HCT116 (cell line): ENCODE measurements around the gene GRB2. TPM values are rescaled to one million over a fixed set of nuclear protein-coding genes. Genes with fewer than 3 reads are reported as not detected.

Source experiments
- ATAC-seq: fragments of 200-7000 bp; cut with Tn5 transposase; 2 replicates; pipeline ENCODE4 v1.9.1; 2020; ENCODE audit warnings: mild to moderate bottlenecking, moderate library complexity
- BruUV-seq: library from RNA; stranded (reverse); fragments of 400-500 nt; replicated peaks from 2 replicates; lab custom pipeline; 2021; lab: Mats Ljungman, UMichigan
- CTCF ChIA-PET: fragments of 300-600 bp; sonication (Branson Sonifier 250); formaldehyde crosslinking; loops from one replicate; lab custom pipeline; 2021; ENCODE audit warnings: antibody characterized with exemption; lab: Charles Lee
- POLR2A ChIA-PET: fragments of 300-600, 350-600 bp; sonication (Branson Sonifier 250); formaldehyde crosslinking; loops from one replicate; lab custom pipeline; 2021; ENCODE audit warnings: antibody characterized with exemption; lab: Charles Lee
- RAD21 ChIA-PET, 2 experiments: fragments of 300-600 bp; sonication (Branson Sonifier 250); formaldehyde crosslinking; loops; one replicate each; lab custom pipeline; 2023; ENCODE audit warnings: low total read pairs in 2 of 2; ENCODE audit not compliant: uncharacterized antibody in 2 of 2, unreplicated experiment in 2 of 2, low non-redundant PET in 1 of 2; lab: Charles Lee
- DNase-seq: peaks from one replicate; pipeline ENCODE4 v3.0.0-alpha.2; 2010; ENCODE audit warnings: low read depth, low spot score
- H2AFZ ChIP-seq: fragments of 200-600 bp; shearing (Covaris generic), sonication (generic); 2 replicates; pipeline ENCODE4 v1.6.1; 2017; ENCODE audit warnings: low read depth, mixed run types, mixed read lengths, antibody characterized with exemption, low read length; ENCODE audit not compliant: poor library complexity, severe bottlenecking
- H3K27ac ChIP-seq: 2 replicates; pipeline ENCODE4 v1.5.1; 2012; ENCODE audit warnings: low read depth, low read length
- H3K27me3 ChIP-seq: fragments of 200-600 bp; sonication (generic); 2 replicates; pipeline ENCODE4 v1.6.1; 2016; ENCODE audit warnings: mixed run types, low read length, mixed read lengths; ENCODE audit not compliant: insufficient read depth
- H3K36me3 ChIP-seq, 2 experiments: fragments of 200-500 bp in 1 of 2; fragments of 200-600 bp in 1 of 2; sonication (Bioruptor generic) in 1 of 2; sonication (generic) in 1 of 2; 2 replicates each; pipeline versions ENCODE4 v1.5.1 to v1.6.1; 2014 to 2016; ENCODE audit warnings: low read length in 2 of 2, inconsistent platforms in 1 of 2, mixed read lengths in 1 of 2, mixed run types in 1 of 2; ENCODE audit not compliant: insufficient read depth in 2 of 2, control insufficient read depth in 1 of 2
- H3K4me1 ChIP-seq, 2 experiments: fragments of 200-600 bp in 1 of 2; sonication (generic) in 1 of 2; 2 replicates each; pipeline versions ENCODE4 v1.5.1 to v1.6.1; 2012 to 2017; ENCODE audit warnings: low read length in 2 of 2, inconsistent platforms in 1 of 2, mild to moderate bottlenecking in 1 of 2, mixed read lengths in 1 of 2, mixed run types in 1 of 2, moderate library complexity in 1 of 2; ENCODE audit not compliant: insufficient read depth in 2 of 2, control insufficient read depth in 1 of 2
- H3K4me2 ChIP-seq: fragments of 200-600 bp; sonication (generic); 2 replicates; pipeline ENCODE4 v1.6.1; 2017; ENCODE audit warnings: mixed run types, low read length, mixed read lengths
- H3K4me3 ChIP-seq, 2 experiments: fragments of 200-600 bp in 1 of 2; sonication (generic) in 1 of 2; replicated peaks in 1 of 2; 2 replicates each; pipeline ENCODE4 v1.5.1; 2011 to 2016; ENCODE audit warnings: low read length in 2 of 2, control low read depth in 1 of 2, low read depth in 1 of 2, mild to moderate bottlenecking in 1 of 2, mixed read lengths in 1 of 2, mixed run types in 1 of 2
- H3K79me2 ChIP-seq: fragments of 200-600 bp; sonication (generic); 2 replicates; pipeline ENCODE4 v1.6.1; 2017; ENCODE audit warnings: mild to moderate bottlenecking, mixed run types, low read length, moderate library complexity, mixed read lengths; ENCODE audit not compliant: insufficient read depth
- H3K9ac ChIP-seq: fragments of 200-600 bp; sonication (generic); 2 replicates; pipeline ENCODE4 v1.6.1; 2016; ENCODE audit warnings: low read length, mixed read lengths
- H3K9me2 ChIP-seq: fragments of 200-600 bp; sonication (generic), shearing (Covaris generic); 2 replicates; pipeline ENCODE4 v1.6.1; 2017; ENCODE audit warnings: mixed run types, mild to moderate bottlenecking, moderate library complexity; ENCODE audit not compliant: insufficient read depth
- H3K9me3 ChIP-seq, 2 experiments: fragments of 200-500 bp in 1 of 2; fragments of 200-600 bp in 1 of 2; sonication (Bioruptor generic) in 1 of 2; sonication (generic) in 1 of 2; 2 replicates each; pipeline ENCODE4 v1.6.1; 2014 to 2017; ENCODE audit warnings: low read length in 2 of 2, mixed read lengths in 2 of 2, inconsistent platforms in 1 of 2, low read depth in 1 of 2, mild to moderate bottlenecking in 1 of 2, mixed run types in 1 of 2, moderate library complexity in 1 of 2; ENCODE audit not compliant: control insufficient read depth in 1 of 2, insufficient read depth in 1 of 2
- H4K20me1 ChIP-seq: fragments of 200-600 bp; sonication (generic), shearing (Covaris generic); 2 replicates; pipeline ENCODE4 v1.6.1; 2017; ENCODE audit warnings: mixed run types, mild to moderate bottlenecking, moderate library complexity; ENCODE audit not compliant: insufficient read depth
- CEBPB ChIP-seq: IDR thresholded peaks from 2 replicates; pipeline ENCODE4 v1.6.1; 2012; ENCODE audit warnings: low read depth
- EGR1 ChIP-seq: IDR thresholded peaks from 2 replicates; pipeline ENCODE4 v1.6.1; 2012; ENCODE audit warnings: low read depth
- ELF1 ChIP-seq: IDR thresholded peaks from 2 replicates; pipeline ENCODE4 v1.6.1; 2012; ENCODE audit warnings: low read depth, borderline replicate concordance
- EZH2 ChIP-seq: fragments of 200-600 bp; sonication (generic); IDR thresholded peaks from 2 replicates; pipeline ENCODE4 v1.6.1; 2017; ENCODE audit warnings: antibody characterized with exemption, mixed run types
- JUND ChIP-seq: IDR thresholded peaks from 2 replicates; pipeline ENCODE4 v1.6.1; 2012
- POLR2A ChIP-seq: IDR thresholded peaks from 2 replicates; pipeline ENCODE4 v1.7.0; 2011; ENCODE audit warnings: borderline replicate concordance; ENCODE audit not compliant: insufficient read depth, insufficient read length; ENCODE audit errors: extremely low read depth
- ZFX ChIP-seq: fragments of 450-650 bp; IDR thresholded peaks from 2 replicates; pipeline ENCODE4 v1.6.1; 2017
- ZNF274 ChIP-seq: fragments of 200-500 bp; sonication (Bioruptor generic); IDR thresholded peaks from 2 replicates; pipeline ENCODE4 v1.6.1; 2014; ENCODE audit warnings: mild to moderate bottlenecking, low read depth, low read length, inconsistent platforms
- intact Hi-C: fragments of 100-400 bp; cut with micrococcal nuclease; formaldehyde crosslinking; loops from 2 replicates; pipeline ENCODE4 v1.10.0; 2022
- total RNA-seq: library from RNA; stranded (reverse); gene quantifications from one replicate; pipeline ENCODE4 v1.2.1, GENCODE V29; 2021; ENCODE audit not compliant: unreplicated experiment
- TF ChIP-seq, protein P1 (sequence below), 3 experiments: fragments of 200-600 bp in 1 of 3; sonication (generic) in 1 of 3; IDR thresholded peaks in 2 of 3; conservative IDR thresholded peaks in 1 of 3; 2 replicates each; pipeline ENCODE4 v1.5.1; 2012 to 2017; ENCODE audit warnings: low read depth in 2 of 3, low read length in 2 of 3, antibody characterized with exemption in 1 of 3, borderline replicate concordance in 1 of 3, control low read depth in 1 of 3, mild to moderate bottlenecking in 1 of 3, mixed read lengths in 1 of 3, mixed run types in 1 of 3, moderate library complexity in 1 of 3; ENCODE audit not compliant: insufficient read depth in 1 of 3
- TF ChIP-seq, protein P2 (sequence below): IDR thresholded peaks from 2 replicates; pipeline ENCODE4 v1.6.1; 2012
- TF ChIP-seq, protein P3 (sequence below): IDR thresholded peaks from 2 replicates; pipeline ENCODE4 v1.6.1; 2011; ENCODE audit warnings: mild to moderate bottlenecking, low read length, moderate library complexity; ENCODE audit not compliant: insufficient replicate concordance; ENCODE audit errors: extremely low read depth

The GRB2 gene
- total RNA-seq, 1 experiment from 2014 or later, result 146 TPM

DNA sequence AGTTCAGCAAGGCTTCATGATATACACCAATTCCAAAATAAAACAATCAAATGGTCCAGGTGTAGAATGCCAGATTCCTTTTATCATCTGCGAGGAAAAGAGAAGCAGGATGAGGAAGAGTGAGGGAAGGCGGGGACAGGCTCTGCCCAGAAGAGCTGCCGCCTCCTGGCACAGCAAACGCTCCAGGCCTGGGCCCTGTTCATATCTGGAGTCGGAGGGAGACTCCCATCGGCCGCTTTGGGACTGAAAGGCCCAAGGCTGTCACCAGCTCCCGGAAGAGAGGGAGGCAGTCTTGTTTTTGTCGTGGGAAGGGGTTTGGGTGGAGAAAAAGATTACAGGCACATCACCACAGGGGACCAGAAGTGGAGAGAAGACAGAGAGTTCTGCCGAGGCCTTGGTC lies 87.3 kb downstream of the GRB2 start:
- Histone ChIP-seq H3K9me3 (no peaks in the 10 kb centered on the region), H3K4me2 (no peak overlapping the region), H4K20me1 (no peaks in the 10 kb centered on the region; the same call in 1 of the 2 replicates), H3K27me3 (no peaks in the 10 kb centered on the region), H3K79me2 (peaks cover 6% of the 10 kb centered on the region; the same call in 1 of the 2 replicates), H3K4me1 (peaks cover 0 to 8% of the 10 kb centered on the region in 2 experiments; a peak in 1 of 4 replicates), H3K36me3 (peaks cover 23 to 30% of the 10 kb centered on the region in 2 experiments; a peak in 3 of 4 replicates), H3K9me2 (no peaks in the 10 kb centered on the region), H3K27ac (no peak overlapping the region), H3K4me3 (no peak overlapping the region), H2AFZ (no peak overlapping the region), H3K9ac (no peak overlapping the region)
- ATAC-seq (no peak), DNase-seq (no peak)
- ChIA-PET RAD21 (no interaction called here), CTCF (no interaction called here), POLR2A (no interaction called here)
- no TSS peak for BruUV-seq
- intact Hi-C loops, result no loop called here
- TF ChIP-seq, protein P1, sequence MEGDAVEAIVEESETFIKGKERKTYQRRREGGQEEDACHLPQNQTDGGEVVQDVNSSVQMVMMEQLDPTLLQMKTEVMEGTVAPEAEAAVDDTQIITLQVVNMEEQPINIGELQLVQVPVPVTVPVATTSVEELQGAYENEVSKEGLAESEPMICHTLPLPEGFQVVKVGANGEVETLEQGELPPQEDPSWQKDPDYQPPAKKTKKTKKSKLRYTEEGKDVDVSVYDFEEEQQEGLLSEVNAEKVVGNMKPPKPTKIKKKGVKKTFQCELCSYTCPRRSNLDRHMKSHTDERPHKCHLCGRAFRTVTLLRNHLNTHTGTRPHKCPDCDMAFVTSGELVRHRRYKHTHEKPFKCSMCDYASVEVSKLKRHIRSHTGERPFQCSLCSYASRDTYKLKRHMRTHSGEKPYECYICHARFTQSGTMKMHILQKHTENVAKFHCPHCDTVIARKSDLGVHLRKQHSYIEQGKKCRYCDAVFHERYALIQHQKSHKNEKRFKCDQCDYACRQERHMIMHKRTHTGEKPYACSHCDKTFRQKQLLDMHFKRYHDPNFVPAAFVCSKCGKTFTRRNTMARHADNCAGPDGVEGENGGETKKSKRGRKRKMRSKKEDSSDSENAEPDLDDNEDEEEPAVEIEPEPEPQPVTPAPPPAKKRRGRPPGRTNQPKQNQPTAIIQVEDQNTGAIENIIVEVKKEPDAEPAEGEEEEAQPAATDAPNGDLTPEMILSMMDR (IDR thresholded peaks at IDR 0.05 in 2 of 3, conservative IDR thresholded peaks at IDR 0.05 in 1 of 3; ENCODE audit: borderline replicate concordance in 1 of 3, insufficient read depth in 1 of 3, low read depth in 2 of 3, low read length in 2 of 3), result no peak
- no peak for TF ChIP-seq EGR1
- TF ChIP-seq EZH2, result no peak
- TF ChIP-seq, protein P2, sequence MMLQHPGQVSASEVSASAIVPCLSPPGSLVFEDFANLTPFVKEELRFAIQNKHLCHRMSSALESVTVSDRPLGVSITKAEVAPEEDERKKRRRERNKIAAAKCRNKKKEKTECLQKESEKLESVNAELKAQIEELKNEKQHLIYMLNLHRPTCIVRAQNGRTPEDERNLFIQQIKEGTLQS, result no peak
- TF ChIP-seq POLR2A, result no peak
- TF ChIP-seq JUND, result no peak
- no peak for TF ChIP-seq CEBPB
- no peak for TF ChIP-seq ZNF274
- TF ChIP-seq, protein P3, sequence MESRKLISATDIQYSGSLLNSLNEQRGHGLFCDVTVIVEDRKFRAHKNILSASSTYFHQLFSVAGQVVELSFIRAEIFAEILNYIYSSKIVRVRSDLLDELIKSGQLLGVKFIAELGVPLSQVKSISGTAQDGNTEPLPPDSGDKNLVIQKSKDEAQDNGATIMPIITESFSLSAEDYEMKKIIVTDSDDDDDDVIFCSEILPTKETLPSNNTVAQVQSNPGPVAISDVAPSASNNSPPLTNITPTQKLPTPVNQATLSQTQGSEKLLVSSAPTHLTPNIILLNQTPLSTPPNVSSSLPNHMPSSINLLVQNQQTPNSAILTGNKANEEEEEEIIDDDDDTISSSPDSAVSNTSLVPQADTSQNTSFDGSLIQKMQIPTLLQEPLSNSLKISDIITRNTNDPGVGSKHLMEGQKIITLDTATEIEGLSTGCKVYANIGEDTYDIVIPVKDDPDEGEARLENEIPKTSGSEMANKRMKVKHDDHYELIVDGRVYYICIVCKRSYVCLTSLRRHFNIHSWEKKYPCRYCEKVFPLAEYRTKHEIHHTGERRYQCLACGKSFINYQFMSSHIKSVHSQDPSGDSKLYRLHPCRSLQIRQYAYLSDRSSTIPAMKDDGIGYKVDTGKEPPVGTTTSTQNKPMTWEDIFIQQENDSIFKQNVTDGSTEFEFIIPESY, result no peak
- TF ChIP-seq ELF1, result no peak
- TF ChIP-seq ZFX, result no peak
